HG03432 (cell line): Measurements from ENCODE around the gene HOXA13.
A peak's percentile ranks its signal among the peaks of the same experiment; 100 is the strongest.

Source experiments
- ATAC-seq: cut with Tn5 transposase; IDR thresholded peaks from one replicate; pipeline ENCODE4 v1.9.1; 2021; ENCODE audit warnings: mild to moderate bottlenecking, moderate library complexity; ENCODE audit not compliant: unreplicated experiment

HOXA13 gene

GRCh38 chr7:27182861-27183681 is 16.8 kb downstream of the HOXA13 start:
- ATAC-seq: no peak

- ATAC-seq: no peak
These were observed 17.5 kb downstream of the HOXA13 start for GRCh38 chr7:27182285-27182841.

- ATAC-seq: no peak
These were observed 18.1 kb downstream of the HOXA13 start for GRCh38 chr7:27181795-27182275.

GRCh38 chr7:27180431-27181420 is 19.2 kb downstream of the HOXA13 start:
- ATAC-seq: no peak

- ATAC-seq: peak; percentile 67
These were observed 20.1 kb downstream of the HOXA13 start for GRCh38 chr7:27179503-27180430.

GRCh38 chr7:27179030-27179429 is 20.9 kb downstream of the HOXA13 start:
- no peak for ATAC-seq

GRCh38 chr7:27178366-27178765 is 21.5 kb downstream of the HOXA13 start:
- no peak for ATAC-seq

GRCh38 chr7:27177795-27178320 is 22.0 kb downstream of the HOXA13 start:
- ATAC-seq: no peak

GRCh38 chr7:27176962-27177794 is 22.7 kb downstream of the HOXA13 start:
- no peak for ATAC-seq

- no peak for ATAC-seq
These were observed 23.4 kb downstream of the HOXA13 start for GRCh38 chr7:27176524-27176845.

GRCh38 chr7:27175626-27176523 is 24.0 kb downstream of the HOXA13 start:
- no peak for ATAC-seq

- ATAC-seq: no peak
These were observed 24.8 kb downstream of the HOXA13 start for GRCh38 chr7:27174874-27175625.

GRCh38 chr7:27173956-27174873 is 25.7 kb downstream of the HOXA13 start, which contains the start of gene HOXA10:
Gene HOXA10 (minus strand): TSS chr7:27174320. CDS start chr7:27174306, 14 bp downstream.
- ATAC-seq: no peak

- ATAC-seq: peak; percentile 50
These were observed 26.4 kb downstream of the HOXA13 start for GRCh38 chr7:27173511-27173955.

- peak; percentile 31 for ATAC-seq
These were observed 26.9 kb downstream of the HOXA13 start for GRCh38 chr7:27172823-27173510.
